HepG2 (cell line): Measurements from ENCODE around the gene TMED6. TPM values are rescaled to one million over a fixed set of nuclear protein-coding genes. Genes with fewer than 3 reads are reported as not detected.
A peak's percentile ranks its signal among the peaks of the same experiment; 100 is the strongest.

Source experiments
- CBX5 ChIP-seq: sonication (generic); formaldehyde crosslinking; IDR thresholded peaks from 2 replicates; pipeline ENCODE4 v1.4.0; 2020; ENCODE audit warnings: missing genetic modification reagents, borderline replicate concordance
- ERF ChIP-seq: IDR thresholded peaks from 2 replicates; pipeline ENCODE4 v1.6.1; 2018; ENCODE audit warnings: missing biosample characterization, missing genetic modification reagents
- FOXO1 ChIP-seq: sonication (generic); formaldehyde crosslinking; IDR thresholded peaks from 2 replicates; pipeline ENCODE4 v1.4.0; 2020; ENCODE audit warnings: missing genetic modification reagents
- HNF4A ChIP-seq: sonication (generic); formaldehyde crosslinking; IDR thresholded peaks from 2 replicates; pipeline ENCODE4 v1.4.0; 2020; ENCODE audit warnings: missing genetic modification reagents
- HOXA5 ChIP-seq: sonication (generic); formaldehyde crosslinking; IDR thresholded peaks from 2 replicates; pipeline ENCODE4 v1.4.0; 2020; ENCODE audit warnings: missing genetic modification reagents
- KLF12 ChIP-seq: sonication (generic); formaldehyde crosslinking; IDR thresholded peaks from 2 replicates; pipeline ENCODE4 v1.4.0; 2020; ENCODE audit warnings: missing genetic modification reagents, borderline replicate concordance
- KLF9 ChIP-seq: IDR thresholded peaks from 2 replicates; pipeline ENCODE4 v1.6.1; 2016; ENCODE audit warnings: low read depth
- MEF2D ChIP-seq: sonication (generic); formaldehyde crosslinking; IDR thresholded peaks from 2 replicates; pipeline ENCODE4 v1.5.1; 2020; ENCODE audit warnings: mild to moderate bottlenecking, missing genetic modification reagents
- MTF2 ChIP-seq: sonication (generic); formaldehyde crosslinking; IDR thresholded peaks from 2 replicates; pipeline ENCODE4 v1.5.0; 2020; ENCODE audit warnings: missing genetic modification reagents, borderline replicate concordance
- NCOA5 ChIP-seq: sonication (generic); formaldehyde crosslinking; IDR thresholded peaks from 2 replicates; pipeline ENCODE4 v1.4.0; 2020; ENCODE audit warnings: missing genetic modification reagents
- POLR2AphosphoS2 ChIP-seq: IDR thresholded peaks from 2 replicates; pipeline ENCODE4 v1.6.1; 2011; ENCODE audit warnings: low read depth, low read length, improper control_type of control experiment
- ZKSCAN8 ChIP-seq: IDR thresholded peaks from 2 replicates; pipeline ENCODE4 v1.6.1; 2016; ENCODE audit warnings: borderline replicate concordance, missing genetic modification reagents, missing compliant biosample characterization
- ZNF180 ChIP-seq: sonication (generic); formaldehyde crosslinking; IDR thresholded peaks from 2 replicates; pipeline ENCODE4 v1.4.0; 2020; ENCODE audit warnings: low read depth, missing genetic modification reagents, borderline replicate concordance
- ZNF230 ChIP-seq: sonication (generic); formaldehyde crosslinking; IDR thresholded peaks from 2 replicates; pipeline ENCODE4 v1.4.0; 2020; ENCODE audit warnings: mild to moderate bottlenecking, missing genetic modification reagents
- ZNF30 ChIP-seq: sonication (generic); formaldehyde crosslinking; IDR thresholded peaks from 2 replicates; pipeline ENCODE4 v1.5.0; 2020; ENCODE audit warnings: mild to moderate bottlenecking, missing genetic modification reagents
- ZNF564 ChIP-seq: sonication (generic); formaldehyde crosslinking; IDR thresholded peaks from 2 replicates; pipeline ENCODE4 v1.8.1; 2023; ENCODE audit warnings: mild to moderate bottlenecking, missing genetic modification reagents
- ZNF670 ChIP-seq: sonication (generic); formaldehyde crosslinking; IDR thresholded peaks from 2 replicates; pipeline ENCODE4 v1.8.0; 2022; ENCODE audit warnings: mild to moderate bottlenecking, missing genetic modification reagents, borderline replicate concordance
- ZNF83 ChIP-seq: sonication (generic); formaldehyde crosslinking; IDR thresholded peaks from 2 replicates; pipeline ENCODE4 v1.4.0; 2020; ENCODE audit warnings: missing genetic modification reagents, mild to moderate bottlenecking, borderline replicate concordance
- polyA plus RNA-seq, 8 experiments: library from polyadenylated mRNA; depleted of rRNA in 3 of 8; stranded (reverse) in 7 of 8; unstranded in 1 of 8; fragments of >200 nt; fragmentation: Illumina TruSeq in 4 of 8; extraction: Trizol in 4 of 8; gene quantifications; 2 replicates each; pipeline versions ENCODE4 v1.2.1 to v1.2.3, GENCODE V29; 2011 to 2016; ENCODE audit warnings: low read depth in 4 of 8, missing spikeins in 1 of 8, mixed read lengths in 1 of 8; ENCODE audit not compliant: insufficient read depth in 1 of 8
- total RNA-seq, 5 experiments: library from RNA; depleted of rRNA; stranded (reverse); fragments of >200 nt; fragmentation: Illumina TruSeq; extraction: Trizol; gene quantifications; 2 replicates each; pipeline ENCODE4 v1.2.3, GENCODE V29; 2016; ENCODE audit warnings: low read depth in 1 of 5
- TF ChIP-seq, protein P1 (sequence below): sonication (generic); formaldehyde crosslinking; IDR thresholded peaks from 2 replicates; pipeline ENCODE4 v1.4.0; 2020; ENCODE audit warnings: missing genetic modification reagents, borderline replicate concordance
- TF ChIP-seq, protein P2 (sequence below): IDR thresholded peaks from 2 replicates; pipeline ENCODE4 v1.6.1; 2012; ENCODE audit warnings: inconsistent platforms
- TF ChIP-seq, protein P3 (sequence below): sonication (generic); formaldehyde crosslinking; IDR thresholded peaks from 2 replicates; pipeline ENCODE4 v1.9.0; 2021; ENCODE audit warnings: missing genetic modification reagents, mild to moderate bottlenecking, borderline replicate concordance
- TF ChIP-seq, protein P4 (sequence below): fragments of 450-650 bp; IDR thresholded peaks from 2 replicates; pipeline ENCODE4 v1.6.1; 2016

TMED6 gene
- total and polyA plus RNA-seq, 2 of the 13 experiments (the other 11 are each of a cell fraction or from before 2014, with no cell fraction given), result 9.8 to 14.4 TPM

DNA sequence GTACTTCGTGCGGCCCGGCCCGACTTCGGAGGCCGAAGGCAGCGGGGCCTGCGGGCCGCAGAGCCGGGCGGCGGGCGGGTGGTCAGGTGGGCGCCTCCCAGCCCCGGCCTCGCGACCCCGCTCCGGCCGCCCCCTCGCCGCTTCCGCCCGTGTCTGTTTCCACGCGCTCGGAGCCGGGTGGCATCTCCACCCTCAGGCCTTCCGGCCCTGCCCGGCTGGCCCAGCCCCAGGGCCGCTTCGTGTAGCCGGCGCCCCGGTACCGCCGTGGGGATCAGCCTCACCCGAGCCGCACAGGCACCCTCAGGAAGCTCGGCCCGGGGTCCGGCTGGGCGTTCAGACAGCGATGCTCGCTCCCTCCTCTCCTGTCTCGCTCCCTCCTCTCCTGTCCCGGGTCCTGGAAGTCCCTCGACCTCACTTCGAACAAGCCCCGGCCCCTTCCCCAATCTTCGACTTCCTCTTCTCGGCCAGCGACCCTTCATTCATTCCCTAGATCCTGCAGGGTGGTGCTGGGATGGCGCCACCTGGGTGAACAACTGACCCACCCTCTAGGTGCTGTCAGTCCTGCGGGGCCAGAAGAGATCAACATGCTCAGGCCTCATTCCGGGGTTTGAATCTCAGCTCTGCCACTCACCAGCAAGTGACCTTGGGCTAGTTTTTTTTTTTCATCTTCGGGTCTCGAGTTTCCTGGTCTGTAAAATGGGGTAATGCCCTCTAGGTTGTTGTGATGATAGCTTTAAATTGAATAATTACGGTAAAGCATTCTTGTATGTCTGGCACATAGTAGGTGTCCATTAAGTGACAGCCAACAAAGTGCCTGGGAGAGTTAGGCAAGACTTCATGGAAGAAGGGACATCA lies 39.8 kb downstream of the TMED6 start (continued):
- TF ChIP-seq ZKSCAN8 (CRISPR knock-in tag) (no peak), FOXO1 (CRISPR knock-in tag) (no peak), POLR2AphosphoS2 (no peak), ZNF83 (no peak), KLF12 (peak; percentile 41; the same call in 1 of the 2 replicates), KLF9 (no peak), ERF (CRISPR knock-in tag) (no peak), ZNF230 (CRISPR knock-in tag) (no peak; the same call in 1 of the 2 replicates), CBX5 (peak; percentile 69; the same call in 1 of the 2 replicates), HNF4A (peak; percentile 36; the same call in 1 of the 2 replicates), ZNF670 (CRISPR knock-in tag) (0 out of 2 replicates have a peak, but pooled peaks have one; percentile 13), ZNF30 (CRISPR knock-in tag) (0 out of 2 replicates have a peak, but pooled peaks have one; percentile 84), NCOA5 (CRISPR knock-in tag) (no peak), HOXA5 (CRISPR knock-in tag) (peak; percentile 77; the same call in 1 of the 2 replicates), MTF2 (CRISPR knock-in tag) (peak; percentile 96; the same call in 1 of the 2 replicates), MEF2D (CRISPR knock-in tag) (peak; percentile 78), ZNF564 (CRISPR knock-in tag) (0 out of 2 replicates have a peak, but pooled peaks have one; percentile 3), ZNF180 (CRISPR knock-in tag) (no peak)
- TF ChIP-seq, protein P1, sequence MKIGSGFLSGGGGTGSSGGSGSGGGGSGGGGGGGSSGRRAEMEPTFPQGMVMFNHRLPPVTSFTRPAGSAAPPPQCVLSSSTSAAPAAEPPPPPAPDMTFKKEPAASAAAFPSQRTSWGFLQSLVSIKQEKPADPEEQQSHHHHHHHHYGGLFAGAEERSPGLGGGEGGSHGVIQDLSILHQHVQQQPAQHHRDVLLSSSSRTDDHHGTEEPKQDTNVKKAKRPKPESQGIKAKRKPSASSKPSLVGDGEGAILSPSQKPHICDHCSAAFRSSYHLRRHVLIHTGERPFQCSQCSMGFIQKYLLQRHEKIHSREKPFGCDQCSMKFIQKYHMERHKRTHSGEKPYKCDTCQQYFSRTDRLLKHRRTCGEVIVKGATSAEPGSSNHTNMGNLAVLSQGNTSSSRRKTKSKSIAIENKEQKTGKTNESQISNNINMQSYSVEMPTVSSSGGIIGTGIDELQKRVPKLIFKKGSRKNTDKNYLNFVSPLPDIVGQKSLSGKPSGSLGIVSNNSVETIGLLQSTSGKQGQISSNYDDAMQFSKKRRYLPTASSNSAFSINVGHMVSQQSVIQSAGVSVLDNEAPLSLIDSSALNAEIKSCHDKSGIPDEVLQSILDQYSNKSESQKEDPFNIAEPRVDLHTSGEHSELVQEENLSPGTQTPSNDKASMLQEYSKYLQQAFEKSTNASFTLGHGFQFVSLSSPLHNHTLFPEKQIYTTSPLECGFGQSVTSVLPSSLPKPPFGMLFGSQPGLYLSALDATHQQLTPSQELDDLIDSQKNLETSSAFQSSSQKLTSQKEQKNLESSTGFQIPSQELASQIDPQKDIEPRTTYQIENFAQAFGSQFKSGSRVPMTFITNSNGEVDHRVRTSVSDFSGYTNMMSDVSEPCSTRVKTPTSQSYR (CRISPR knock-in tag), result 0 out of 2 replicates have a peak, but pooled peaks have one; percentile 1
- TF ChIP-seq, protein P2, sequence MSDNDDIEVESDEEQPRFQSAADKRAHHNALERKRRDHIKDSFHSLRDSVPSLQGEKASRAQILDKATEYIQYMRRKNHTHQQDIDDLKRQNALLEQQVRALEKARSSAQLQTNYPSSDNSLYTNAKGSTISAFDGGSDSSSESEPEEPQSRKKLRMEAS, result peak; percentile 13
- TF ChIP-seq, protein P3, sequence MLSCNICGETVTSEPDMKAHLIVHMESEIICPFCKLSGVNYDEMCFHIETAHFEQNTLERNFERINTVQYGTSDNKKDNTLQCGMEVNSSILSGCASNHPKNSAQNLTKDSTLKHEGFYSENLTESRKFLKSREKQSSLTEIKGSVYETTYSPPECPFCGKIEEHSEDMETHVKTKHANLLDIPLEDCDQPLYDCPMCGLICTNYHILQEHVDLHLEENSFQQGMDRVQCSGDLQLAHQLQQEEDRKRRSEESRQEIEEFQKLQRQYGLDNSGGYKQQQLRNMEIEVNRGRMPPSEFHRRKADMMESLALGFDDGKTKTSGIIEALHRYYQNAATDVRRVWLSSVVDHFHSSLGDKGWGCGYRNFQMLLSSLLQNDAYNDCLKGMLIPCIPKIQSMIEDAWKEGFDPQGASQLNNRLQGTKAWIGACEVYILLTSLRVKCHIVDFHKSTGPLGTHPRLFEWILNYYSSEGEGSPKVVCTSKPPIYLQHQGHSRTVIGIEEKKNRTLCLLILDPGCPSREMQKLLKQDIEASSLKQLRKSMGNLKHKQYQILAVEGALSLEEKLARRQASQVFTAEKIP (CRISPR knock-in tag), result no peak
- TF ChIP-seq, protein P4, sequence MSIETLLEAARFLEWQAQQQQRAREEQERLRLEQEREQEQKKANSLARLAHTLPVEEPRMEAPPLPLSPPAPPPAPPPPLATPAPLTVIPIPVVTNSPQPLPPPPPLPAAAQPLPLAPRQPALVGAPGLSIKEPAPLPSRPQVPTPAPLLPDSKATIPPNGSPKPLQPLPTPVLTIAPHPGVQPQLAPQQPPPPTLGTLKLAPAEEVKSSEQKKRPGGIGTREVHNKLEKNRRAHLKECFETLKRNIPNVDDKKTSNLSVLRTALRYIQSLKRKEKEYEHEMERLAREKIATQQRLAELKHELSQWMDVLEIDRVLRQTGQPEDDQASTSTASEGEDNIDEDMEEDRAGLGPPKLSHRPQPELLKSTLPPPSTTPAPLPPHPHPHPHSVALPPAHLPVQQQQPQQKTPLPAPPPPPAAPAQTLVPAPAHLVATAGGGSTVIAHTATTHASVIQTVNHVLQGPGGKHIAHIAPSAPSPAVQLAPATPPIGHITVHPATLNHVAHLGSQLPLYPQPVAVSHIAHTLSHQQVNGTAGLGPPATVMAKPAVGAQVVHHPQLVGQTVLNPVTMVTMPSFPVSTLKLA, result no peak
